DMS153 (cell line): ENCODE measurements around the gene GALNT18.
A peak's percentile ranks its signal among the peaks of the same experiment; 100 is the strongest.

Experiments
- DNase-seq: peaks from one replicate; lab custom pipeline; 2025; lab: John Stamatoyannopoulos, UW

The GALNT18 gene

DNA sequence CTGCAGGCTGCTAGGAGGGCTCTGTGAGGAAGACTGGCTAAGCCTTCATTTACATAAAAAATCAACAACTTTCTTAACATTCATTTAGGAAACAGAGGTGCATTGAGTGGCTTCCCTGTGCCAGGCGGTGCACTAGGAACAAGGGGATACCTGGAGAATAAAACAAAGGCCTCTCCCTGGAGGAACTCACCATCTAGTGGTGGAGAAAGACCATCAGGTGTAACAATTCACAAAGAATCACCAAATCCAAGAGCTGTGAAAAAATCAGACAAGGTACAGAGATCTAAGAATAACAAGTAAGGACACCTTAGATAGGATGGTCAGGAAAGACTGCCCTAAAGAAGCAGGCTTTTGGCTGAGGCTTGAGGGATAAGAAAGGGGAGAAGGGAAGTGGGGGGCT, 309.1 kb downstream of the GALNT18 start:
- DNase-seq: no peak

DNA sequence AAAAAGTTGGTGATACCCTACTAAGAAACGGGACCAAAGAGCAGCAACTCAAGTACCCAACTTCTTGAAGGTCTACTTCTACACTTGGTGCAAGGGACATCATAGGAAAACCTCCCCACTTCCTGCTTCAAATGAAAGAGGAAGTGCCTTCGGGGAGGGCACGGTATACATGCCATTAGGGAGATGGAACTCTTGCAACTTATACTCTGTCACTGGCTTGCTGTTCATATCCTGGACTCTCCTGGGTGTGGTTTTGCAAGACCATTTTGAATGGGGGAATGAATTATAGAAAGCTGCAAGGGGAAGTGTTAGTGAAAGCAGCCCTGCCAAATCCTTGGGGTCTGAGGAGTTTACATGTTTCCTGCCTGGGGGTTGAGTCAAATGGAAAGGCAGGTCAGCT, 310.6 kb downstream of the GALNT18 start:
- no peak for DNase-seq

DNA sequence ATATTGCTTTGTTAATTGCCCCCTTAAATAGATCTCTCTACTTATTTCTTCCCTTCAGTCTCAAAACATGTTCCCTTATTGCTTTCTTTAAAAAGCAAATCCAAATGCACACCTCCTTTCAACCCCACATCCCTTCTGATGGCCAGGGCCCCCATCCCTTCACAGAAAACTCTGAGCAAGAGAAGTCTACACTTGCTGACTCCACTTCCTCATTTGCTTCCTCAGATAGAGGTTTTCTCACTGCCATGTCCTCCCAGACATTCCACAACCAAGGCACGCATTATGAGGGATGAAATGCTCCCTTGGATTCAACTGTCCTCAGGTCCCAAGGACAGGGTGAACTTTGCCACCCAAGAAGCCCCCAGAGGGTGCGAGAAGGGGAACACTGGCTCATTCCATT, 311.9 kb downstream of the GALNT18 start:
- no peak for DNase-seq

DNA sequence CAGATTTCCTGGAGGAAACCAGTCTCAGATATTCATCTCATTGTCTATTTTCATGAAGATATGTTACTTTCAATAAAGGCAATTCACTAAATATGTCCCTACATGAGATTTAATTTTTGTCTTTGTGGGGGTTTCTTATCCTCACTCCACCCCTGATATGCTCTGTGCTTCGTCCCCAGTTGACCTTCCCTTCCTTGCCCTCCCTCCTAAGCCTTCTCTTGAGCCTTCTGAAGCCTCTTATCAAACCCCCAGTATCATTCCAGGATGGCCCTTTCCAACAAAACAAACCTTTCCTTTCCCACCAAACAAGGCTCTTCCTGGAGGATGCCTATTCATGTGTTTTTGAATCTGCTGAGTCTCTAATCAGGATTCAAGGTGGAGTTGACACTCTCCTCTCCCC, 313.6 kb downstream of the GALNT18 start:
- DNase-seq: no peak

DNA sequence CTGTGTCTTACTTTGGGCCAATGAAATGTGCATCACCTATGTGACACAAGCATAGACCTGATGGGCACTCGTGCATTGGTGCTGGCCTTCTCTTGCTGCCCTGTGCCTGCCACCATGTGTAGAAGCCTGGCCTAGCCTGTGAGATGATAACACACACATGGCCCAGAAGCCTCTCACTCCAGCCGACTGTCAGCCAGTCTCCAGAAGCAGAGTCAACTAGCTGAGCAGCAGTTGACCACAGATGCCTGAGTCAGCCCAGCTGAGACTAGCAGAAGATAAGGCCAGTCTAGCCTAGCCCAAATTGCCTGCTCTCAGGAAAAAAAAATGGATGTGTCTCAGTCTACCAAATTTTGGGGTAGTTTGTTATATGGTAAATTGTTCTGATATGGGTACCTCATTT, 314.9 kb downstream of the GALNT18 start:
- no peak for DNase-seq

DNA sequence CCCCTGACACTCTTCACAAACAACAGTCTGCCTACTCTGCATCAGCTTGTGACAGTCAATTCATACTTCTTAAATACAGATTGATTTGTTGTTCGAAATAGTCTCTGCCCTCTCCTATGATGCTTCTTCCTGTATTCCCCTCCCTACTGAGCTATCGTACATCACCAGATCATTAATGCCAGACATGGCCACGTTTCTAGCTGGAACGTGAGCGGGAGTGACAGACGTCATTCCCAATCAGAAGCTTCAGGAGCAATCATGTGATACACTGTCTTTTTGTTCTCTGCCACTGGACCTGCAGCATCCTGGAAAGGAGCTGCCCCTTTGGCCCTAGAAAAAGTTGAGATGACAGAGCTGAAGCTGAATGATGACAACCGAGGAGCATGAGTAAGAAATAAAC, 317.3 kb downstream of the GALNT18 start:
- no peak for DNase-seq

DNA sequence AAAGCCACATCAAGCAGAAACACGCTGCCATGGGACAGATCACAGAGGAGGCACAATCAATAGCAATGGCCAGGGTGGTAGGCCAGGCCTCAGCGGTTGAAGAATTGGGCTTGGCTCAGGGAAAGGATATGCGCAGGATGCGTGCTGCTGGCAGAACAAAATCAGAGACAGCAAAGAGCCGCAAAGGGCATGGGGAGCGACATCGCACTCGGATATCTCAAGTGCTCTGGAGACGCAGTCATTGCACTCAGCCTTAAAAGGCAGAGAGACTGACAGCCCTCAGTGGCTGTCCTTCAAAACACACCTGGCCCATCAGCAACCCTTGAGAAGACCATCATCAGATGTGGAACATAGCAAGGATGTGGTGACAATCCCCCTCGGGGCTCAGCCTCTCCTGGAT, 319.2 kb downstream of the GALNT18 start:
- no peak for DNase-seq

DNA sequence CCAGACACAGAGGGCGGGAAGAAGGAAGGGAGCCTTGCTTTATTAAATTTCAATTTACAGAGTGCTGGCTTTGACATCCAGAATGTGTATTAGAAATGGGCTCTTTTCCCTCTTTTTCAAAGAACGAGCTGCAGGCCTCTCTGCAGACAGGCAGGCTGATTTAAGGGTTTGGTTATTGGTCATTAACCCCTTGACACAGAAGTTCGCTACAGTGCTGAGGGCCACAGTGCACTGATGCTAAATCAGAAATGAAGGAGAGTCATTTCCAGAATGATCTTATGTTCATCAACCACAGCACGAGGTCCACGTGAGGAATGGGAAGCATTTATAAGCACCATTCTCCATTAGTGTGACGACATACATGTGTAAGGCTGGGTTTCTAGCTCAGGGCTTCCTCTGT, 320.6 kb downstream of the GALNT18 start:
- no peak for DNase-seq

DNA sequence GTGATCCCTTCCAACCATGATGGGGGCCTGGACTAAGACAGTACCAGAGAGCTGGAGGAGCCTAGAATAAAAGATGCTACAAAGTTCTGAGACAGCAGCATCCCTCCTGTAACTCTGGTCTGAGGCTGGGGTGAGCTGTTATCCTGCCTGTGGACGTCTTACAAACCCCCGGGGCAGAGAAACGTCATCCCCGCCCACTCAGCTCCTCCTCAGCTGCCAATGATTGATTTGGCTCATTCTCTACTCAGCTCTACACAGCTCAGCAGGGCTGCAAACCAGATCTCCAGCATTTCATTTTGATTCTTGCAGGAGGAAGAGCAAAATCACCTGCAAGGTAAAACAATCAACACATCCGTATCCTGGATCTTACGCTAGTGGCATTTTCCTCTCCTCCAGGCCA, 324.2 kb downstream of the GALNT18 start:
- DNase-seq: no peak

DNA sequence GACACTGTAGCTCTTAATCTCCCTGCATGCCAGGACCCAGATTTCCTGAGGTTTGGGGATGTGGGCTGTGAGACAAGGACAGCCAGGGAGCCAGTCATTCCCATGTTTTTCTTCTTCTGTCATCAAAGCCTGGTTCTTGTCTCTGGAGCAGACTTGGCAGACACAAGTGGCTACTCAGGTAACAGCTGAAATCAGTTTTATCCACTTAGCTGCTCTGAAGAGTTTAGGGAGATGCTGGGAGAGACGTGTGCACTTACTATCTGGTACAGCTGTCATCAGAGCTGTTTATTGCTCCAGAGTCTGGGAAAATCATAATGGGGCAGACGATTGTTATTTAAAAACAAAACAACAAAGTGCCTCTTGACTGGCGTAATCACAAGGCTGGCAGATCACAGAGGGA, 325.4 kb downstream of the GALNT18 start:
- DNase-seq: no peak

DNA sequence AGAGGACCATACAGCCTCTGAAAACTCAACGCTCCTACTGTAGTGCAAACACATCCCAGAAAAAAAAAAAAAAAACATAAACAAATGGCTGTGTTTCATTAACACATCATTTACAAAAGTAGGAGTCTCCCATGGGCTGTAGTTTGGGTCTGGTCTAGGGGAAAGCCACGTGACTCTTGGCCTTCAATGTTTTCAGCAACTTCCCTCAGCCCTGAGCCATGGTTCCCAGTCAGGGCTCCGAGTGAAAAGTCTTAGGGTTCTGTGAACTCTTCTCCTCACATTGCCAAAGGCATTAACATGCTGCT, 327.3 kb downstream of the GALNT18 start:
- no peak for DNase-seq

DNA sequence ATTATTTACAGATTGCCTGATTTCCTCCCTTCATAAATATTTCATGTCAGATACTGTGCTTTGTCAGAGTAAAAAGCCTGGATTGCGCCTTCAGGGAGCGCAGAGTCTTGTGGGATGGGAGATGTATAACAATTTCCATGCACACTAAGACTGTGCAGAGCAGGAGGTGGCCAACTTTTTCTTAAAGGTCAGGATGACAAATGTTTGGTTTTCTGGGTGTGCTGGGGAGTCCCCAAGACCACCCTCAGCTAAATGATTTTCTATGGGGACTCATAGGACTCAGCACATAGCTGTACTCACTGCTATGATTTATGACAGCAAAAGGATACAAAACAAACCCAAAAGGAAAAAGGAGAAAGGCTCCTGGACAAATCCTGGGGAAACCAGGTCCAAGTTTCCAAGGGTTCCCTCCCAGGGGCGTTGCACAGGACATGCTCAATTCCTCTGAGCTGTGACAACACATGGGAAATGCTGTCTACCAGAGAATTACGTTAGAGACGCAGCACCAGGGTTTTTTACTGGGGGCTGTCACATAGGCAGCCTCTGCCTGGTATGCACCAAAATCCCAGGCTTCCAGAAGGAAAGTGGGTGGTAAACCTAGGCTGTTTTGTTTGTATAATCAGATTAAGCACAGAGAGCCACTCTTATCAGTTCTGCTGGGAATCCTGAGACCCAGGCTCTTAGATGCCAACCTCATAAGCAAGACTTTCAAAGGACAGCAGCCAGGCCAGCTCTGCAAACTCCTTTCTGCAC, 327.8 kb downstream of the GALNT18 start:
- DNase-seq: no peak

DNA sequence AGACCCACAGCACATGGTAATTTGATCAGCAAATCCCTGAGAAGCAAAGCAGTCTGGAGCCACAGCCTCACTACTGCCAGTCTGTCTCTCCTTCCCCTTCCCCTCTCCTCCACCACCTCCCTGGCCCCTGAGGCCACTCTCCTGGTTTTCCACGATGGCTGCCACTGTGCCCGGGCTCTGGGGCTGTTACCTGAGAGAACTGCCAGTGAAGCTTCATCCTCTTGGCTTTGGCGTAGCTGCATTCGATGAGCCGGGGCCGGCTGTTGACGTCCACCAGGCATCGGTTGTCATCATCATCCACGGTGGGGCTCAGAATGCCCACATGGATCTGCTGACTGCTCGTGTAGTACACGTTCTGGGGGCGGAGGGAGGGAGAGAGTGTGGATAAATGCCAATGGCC, 329.0 kb downstream of the GALNT18 start:
- no peak for DNase-seq

DNA sequence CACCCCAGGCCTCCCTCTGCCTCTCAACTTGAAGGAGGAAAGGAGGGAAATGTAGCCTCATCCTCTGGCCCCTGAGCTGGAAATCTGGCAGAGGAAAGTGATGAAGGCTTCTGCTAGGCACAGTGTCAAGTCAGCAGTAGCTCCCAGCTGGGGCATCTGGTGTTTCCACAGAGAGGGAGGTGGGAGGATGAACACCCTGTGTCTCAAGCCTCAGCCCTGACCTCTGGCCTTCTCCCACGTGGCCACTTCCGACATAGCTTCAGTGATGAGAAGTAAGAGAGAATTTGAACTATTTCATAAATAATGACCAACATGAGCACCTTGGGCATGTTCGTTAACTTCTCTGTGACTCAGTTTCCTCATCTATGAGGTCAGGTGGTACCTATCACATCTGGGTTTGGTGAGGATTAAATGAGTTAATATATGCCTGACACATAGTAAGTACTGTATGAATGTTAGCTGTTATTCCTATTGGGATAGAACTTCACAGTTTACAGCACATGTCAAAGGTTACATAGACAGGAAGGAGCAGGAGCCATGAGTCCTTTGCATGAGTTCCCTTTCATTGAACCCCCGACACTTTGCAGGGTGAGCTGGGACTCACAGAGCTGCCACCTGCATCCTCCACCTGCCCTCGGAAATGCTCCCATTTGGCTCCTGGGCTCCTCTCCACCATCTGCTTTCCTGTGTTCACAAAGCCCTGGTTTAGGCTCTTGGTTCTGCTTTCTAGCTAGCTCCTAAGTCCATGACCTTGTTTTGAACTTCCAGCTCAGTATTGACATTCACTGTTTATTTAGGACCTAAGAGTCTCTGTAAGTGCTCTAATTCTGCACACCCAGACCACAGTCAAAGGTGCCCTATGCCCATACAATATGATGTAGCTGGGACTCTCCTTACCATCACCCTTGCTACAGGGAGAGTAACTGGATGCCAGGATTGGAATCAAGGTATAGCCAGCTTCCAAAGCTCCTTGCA, 330.5 kb downstream of the GALNT18 start:
- DNase-seq: peak; percentile 87

DNA sequence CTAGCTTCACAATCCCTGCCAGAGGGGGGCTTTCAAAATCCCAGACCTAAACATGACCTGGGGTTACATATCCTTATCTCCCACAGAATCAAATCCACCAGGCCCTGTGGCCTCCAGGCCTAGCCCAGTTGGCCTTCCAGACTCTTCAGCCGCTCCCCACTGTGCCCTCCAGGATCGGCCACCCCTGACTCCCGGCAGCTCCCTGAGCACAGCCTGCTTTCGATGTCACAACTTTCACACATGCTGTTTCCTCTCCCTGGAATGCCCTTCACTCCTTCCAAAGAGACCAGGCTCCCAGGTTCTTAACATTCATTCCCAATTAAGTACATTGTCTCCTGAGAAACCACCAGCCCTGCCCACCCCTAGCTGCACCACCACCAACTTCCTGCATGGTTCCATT, 331.5 kb downstream of the GALNT18 start:
- DNase-seq: no peak

DNA sequence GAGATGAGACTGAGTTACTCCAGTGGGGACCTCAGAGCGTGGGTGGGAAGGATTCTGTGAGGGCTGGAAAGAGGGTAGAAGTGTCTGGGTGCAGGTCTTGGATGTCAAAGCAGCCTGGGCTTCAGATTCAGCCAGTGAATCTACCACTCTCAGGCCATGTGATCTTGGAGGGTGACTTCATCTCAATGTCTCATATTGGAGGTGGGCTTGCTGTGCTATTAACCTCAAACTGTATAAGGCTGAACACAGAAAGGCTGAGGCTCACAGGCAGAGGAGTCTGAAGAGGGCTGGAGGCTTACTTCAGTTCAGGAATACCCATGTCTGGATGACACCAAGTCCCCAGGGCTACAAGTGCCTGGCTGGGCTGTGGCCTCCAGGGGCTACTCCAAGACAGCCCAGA, 332.1 kb downstream of the GALNT18 start:
- no peak for DNase-seq

DNA sequence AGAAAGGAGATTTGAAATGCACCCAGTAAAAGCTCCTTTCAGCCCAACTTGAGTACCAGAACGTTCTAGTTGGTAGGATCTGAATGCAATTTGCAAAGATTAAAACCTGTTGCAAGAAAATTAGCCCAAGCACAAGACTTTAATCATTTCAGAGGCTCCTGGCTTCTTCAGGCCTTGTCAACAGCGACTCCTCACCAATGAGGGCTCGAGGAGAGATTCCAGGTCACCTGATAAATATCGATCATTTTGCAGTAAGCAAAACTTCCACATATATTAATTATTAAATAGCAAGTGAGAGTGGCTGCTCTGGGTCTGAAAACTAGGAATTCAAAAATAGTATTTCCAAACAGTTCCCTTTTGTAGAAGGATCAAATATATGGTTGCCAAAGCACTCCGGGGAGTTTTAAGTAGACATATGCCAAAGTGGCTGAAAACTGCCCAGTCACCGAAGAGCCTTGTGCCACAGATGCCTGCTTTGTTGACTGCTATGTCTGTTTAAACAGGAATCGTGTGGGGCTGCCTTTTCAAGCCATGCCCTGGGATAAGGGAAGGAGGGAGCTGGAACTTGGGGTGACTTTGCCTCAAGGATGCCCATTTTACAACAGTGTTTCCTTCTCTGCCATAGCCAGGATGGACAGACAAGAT, 332.7 kb downstream of the GALNT18 start:
- no peak for DNase-seq

DNA sequence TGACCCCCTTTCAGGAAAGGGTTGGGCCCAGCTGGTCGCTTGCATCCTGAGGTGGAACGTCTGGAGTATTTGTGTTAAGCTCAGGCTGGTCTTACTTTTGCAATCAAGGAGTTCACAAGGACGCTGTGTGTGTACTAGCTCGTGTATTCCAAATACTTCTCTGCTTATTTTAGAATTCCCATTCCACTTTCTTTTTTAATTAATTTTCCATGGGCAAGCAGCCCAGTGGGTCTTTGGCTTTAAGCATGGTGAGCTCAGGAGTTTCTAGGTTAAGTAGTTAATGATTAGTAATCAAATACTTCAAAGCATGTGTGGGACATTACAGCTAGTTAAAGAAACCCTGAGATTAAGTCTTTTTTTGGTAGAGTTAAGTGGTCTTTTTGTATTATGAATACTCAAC, 337.3 kb downstream of the GALNT18 start:
- DNase-seq: no peak

DNA sequence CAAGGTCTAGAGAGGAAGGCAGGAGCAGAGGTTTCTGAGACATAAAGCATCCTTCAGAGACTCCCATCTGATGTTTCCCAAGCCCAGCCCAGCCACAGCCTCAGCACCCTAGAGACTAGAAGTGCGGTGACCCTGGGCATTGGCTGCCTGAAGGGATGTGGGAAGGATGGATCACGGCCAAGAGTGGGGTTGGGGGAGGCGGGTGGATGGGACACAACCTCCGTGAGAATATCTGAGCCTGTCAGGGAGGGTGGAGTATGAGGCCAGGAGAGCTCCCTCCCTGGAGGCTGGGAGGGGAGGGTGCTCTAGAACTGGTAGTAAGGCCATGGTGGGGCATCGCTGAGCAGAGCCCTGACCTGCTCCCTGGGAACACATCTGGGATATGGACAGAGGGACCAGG, 340.2 kb downstream of the GALNT18 start:
- DNase-seq: no peak

DNA sequence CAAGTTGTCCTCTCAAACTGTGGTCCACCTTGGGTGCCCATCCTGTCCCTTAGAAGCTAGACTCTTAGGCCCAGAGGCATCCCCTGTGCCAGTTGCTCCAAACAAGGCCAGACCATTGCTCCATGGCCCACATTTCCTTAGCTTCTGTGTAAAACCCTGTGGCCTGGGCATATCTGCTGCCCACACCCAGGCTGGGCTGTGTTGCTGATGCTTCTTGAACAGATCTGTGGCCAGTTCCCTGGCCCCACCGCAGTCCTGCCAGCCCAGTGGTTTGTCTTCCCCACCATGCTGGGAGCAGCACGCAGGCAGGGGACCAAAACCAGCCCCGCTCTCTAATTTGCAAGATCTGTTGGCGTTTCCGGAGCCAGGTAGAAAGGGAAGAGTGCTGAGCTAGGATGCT, 341.0 kb downstream of the GALNT18 start:
- peak; percentile 26 for DNase-seq

DNA sequence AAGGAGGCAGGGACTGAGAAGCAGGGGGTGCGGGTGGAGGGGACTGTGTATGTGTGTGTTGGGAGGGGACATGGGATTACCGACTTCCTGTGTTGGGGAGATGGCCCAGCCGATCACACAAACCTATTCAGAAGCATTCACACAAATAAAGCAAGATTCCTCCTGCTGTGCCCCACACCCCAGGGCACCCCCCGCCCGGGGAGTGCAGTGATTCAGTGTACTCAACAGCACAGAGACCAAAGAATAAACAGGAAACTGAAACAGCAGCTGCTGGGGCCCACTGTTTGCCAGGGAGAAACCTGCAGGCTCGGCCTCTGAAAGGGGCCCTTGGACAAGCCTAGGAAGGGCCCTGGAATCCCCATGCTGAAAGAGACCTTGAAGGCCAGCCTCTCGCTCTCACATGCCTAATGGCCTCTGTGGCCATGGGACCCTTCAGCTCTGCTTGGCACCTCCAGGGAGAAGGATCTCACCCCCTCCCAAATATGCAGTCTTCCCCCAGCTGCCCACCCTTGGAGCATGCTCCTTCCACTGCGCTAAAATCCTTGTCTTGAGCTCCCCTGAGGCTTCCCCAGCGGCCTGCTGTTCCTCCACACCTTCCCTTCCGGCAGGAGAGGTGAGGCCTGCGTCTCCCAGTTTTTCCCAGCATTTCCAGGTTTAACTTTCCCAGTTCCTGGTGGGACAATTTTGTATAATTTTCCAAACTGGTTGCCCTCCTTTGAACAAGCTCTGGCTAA, 341.7 kb downstream of the GALNT18 start:
- peak; percentile 95 for DNase-seq

DNA sequence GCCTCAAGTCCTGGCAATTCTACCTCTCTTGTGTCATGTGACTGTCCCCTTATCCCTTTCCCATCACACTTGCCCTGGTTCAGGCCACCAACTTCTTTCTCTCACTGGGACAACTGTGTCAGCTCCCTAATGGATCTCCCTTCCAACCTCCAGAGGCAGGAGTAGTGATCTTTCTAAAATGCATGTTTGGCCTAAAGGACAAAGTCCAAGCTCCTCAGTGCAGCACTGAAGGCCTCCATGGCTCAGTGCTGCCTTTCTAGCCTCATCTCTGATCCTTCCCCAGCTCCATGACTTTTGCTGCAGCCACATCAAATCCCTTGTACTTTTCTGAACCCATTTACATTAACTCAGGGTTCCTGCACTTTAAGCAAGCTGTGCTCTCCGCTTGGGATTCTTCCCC, 349.6 kb downstream of the GALNT18 start:
- DNase-seq: no peak
